OCI-LY3 (cell line): ENCODE data around the gene KCTD5.

ENCODE experiments used
- CTCF ChIP-seq: fragments of 200-600, 300-600 bp; sonication (generic); IDR thresholded peaks from 2 replicates; pipeline ENCODE4 v1.5.1; 2014; ENCODE audit warnings: antibody characterized with exemption, low read length, low read depth
- EZH2phosphoT487 ChIP-seq: fragments of 200-600 bp; shearing (Covaris generic); IDR thresholded peaks from 2 replicates; pipeline ENCODE4 v1.6.1; 2018; ENCODE audit warnings: antibody characterized with exemption, mixed run types, low read depth

- no peak for TF ChIP-seq CTCF
- no peak for TF ChIP-seq EZH2phosphoT487
These were observed 33.2 kb downstream of the KCTD5 start for GRCh38 chr16:2715519-2715918.
